NCI-H2196 (cell line): Measurements from ENCODE around the gene GALNT13.

Experiments used
- DNase-seq: peaks from one replicate; lab custom pipeline; 2025; ENCODE audit not compliant: unreplicated experiment; lab: John Stamatoyannopoulos, UW

Gene GALNT13

DNA sequence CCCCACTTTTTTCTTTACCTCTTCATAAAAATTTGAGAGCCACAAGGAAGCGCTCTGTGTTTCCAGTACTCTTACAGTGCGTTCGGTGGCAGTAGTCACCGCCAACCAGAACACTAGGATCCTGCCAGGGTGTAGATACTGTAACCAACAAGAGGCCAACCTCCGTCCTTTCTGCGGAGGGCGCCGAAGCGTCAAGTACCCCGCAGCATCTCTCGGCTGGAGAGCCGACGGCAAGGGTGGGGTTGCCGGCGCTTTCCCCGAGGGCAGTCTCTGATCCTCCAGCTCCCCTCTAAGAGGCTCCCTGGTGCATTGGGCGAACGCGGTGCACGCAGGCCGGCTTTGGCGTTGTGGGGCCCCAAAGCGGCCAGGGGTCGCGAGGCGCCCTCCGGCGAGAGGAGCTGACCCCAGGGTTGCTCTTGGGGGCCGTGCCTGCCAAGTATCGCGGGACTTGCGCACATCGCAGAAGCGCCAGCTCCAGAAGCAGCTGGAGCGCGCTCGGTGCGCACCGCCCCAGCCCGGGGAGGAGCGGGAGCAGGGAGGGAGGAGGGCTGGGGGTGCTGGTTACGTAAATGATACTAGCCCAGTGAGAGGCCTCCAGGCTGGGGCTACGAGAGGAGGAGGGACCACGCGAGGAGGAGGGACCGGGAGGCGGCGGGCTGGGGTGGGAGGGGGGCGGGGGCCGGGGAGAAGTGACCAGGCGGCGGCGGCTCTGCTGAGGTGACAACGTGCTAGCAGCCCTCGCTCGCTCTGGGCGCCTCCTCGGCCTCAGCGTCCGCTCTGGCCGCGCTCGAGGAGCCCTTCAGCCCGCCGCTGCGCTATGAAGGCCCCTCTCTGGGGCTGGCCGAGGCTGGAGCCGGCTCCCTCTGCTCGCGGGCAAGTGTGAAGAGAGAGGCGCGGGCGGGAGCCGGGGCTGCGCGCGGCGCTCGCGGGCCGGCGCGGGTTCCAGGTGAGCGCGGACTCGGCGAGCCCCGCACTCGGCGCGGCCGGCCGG, at the start of gene GALNT13:
GALNT13 (plus strand) TSS at position 692 of the 991 bp plus-strand sequence.
- DNase-seq, result no peak

- no peak for DNase-seq
These were observed 47.8 kb upstream of the GALNT13 start for GRCh38 chr2:153823880-153824279.

GRCh38 chr2:153828335-153828734, 43.4 kb upstream of the GALNT13 start:
- DNase-seq, result no peak

DNA sequence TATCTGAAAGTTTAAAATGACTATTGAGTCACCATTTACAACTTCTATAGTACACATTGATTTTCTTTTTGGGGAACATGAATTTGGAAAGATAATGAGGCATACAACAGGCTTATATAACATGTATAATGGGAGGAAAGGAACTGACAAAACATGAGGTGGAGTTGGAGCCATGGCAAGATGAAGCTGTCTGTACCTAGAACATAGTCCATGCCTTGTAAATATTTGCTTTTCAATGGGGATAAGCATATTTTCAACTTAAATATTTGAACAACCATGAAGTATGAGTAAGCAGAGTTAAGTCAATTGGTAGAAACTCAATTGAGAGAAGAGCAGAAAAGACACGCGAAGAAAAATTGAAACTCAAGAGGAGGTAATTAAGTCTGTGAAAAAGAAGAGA, 37.1 kb upstream of the GALNT13 start:
- DNase-seq, result no peak

DNA sequence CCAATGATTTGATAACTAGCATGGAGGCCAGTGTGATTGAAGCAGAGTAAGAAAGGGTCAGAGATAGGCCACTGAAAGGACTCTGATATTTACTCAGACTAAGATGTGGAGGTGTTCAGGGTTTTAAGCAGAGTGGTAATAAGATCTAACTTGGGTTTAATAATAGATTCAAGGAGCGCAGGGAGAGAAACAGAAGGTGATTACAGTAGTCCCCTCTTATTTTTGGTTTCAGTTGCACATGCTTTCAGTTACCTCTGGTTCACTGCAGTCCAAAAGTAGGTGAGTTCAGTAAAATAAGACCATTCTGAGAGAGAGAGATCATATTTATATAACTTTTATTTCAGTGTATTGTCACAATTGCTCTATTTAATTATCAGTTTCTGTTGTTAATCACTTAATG, 13.5 kb upstream of the GALNT13 start:
- DNase-seq, result no peak

- no peak for DNase-seq
These were observed 7.7 kb upstream of the GALNT13 start for GRCh38 chr2:153864022-153864421.

DNA sequence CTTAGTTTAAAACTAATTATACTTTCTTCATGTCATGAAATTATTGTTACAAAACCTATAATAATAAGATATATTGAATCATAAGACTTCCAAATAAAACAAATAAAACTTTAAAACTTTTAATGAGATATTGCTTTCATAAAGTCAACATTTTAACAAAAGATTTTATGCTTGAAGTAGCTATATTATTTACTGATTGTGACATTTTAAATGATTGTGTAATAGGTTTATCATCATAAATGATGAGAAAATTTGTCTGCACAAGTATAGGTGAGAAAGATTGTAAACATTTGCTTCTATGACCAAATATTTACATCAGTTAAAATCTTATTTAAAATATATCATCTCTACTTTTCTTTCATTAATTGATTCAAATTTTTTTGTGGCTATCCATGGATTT, 5.1 kb upstream of the GALNT13 start:
- no peak for DNase-seq

- no peak for DNase-seq
These were observed 1.4 kb upstream of the GALNT13 start for GRCh38 chr2:153870308-153870707.

GRCh38 chr2:153872311-153873051, 759 bp downstream of the GALNT13 start:
- DNase-seq, result no peak

DNA sequence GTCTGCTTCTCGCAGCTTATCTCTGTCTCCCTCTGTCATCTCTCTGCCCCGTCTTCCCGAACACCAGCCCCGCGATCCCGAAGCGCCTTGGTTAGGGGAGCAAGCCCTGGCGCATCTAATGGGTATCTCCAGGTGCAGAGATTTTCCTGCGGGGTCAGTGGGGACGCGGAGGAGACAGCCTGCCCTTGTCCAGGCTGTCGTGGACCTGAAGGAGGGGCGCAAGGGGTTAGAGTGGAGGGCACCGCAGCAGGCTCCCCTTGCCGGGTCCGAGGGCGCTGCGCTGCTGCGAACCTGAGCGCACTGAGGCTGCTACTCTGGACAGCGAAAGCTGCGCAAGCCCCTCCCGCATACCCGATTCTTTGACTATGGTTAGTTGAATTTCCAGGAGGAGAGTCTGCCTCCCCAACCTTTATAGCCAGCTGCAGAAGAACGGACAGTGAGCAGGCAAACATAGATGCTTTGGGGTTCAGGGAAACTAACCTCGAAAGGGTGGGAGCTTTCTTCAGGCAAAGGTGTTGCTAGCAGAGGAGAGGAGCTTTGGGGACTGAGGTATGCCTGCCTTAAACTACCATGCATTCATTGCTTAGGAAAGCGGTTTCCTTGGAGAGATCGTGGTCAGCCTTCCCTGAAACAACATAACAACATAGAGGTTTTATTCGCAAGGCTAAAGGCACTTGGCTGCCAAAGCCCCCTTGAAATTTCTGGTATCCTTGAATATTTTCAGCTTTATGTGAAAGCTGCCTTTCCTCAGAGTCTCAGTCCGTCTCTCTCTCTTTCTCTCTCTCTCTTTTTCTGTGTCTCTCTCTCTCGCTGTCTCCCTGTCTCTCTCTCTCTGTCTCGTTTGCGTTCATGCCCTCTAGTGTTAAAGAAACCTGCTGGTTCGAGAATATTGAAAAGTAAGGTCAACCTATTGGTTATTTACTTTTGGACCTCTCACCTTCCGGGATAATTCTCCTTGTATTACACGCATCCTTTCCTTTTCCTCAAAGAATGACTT, 1.6 kb downstream of the GALNT13 start:
- DNase-seq, result no peak

DNA sequence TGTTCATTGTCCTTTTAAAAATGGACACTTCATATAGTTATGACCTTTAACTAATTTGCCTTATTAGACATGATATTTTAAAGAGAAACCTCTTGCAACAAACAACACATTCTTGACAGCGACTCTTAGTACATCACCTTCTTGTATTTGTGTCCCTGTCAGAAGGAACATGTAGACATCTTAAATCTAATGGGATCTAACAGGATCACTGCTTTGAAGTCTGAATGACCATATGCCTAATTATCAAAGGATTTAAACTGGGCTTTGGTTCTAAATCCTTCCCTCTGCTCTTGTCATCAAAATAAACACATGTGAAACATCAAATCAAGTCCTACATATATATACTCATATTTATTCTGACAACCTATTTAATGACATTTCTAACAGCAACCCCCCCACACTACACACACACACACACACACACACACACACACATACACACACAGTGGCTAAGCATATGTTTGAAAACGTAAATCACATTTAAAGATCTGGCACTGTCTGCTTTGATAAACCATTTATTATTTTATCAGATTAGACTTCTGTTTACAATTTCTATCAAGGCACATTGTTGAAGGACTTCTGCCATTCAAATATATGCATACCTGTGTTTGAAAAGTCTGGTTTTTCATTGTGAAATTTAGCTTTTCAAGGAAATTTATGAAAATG, 4.2 kb downstream of the GALNT13 start:
- DNase-seq, result no peak

DNA sequence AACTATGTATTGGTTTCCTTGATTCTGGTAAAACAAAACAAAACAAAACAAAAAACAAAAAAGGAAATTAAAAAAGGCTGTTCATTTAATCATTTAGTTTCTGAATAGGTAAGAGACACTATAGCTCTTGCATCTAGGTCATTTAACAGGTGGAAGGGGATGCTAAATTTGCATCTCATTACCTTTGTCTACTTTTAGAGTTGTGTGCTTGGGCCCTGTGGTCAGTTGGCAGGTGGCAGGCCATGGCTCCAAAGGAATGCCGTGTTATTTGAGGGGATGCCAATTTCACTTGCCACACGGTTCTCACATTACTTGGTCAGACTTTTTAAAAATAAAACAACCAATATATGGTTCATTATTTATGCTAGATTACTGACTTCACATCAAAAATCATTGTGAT, 9.2 kb downstream of the GALNT13 start:
- no peak for DNase-seq

GRCh38 chr2:153886833-153887232, 15.1 kb downstream of the GALNT13 start:
- no peak for DNase-seq

- DNase-seq, result no peak
These were observed 18.9 kb downstream of the GALNT13 start for GRCh38 chr2:153890576-153890975.

DNA sequence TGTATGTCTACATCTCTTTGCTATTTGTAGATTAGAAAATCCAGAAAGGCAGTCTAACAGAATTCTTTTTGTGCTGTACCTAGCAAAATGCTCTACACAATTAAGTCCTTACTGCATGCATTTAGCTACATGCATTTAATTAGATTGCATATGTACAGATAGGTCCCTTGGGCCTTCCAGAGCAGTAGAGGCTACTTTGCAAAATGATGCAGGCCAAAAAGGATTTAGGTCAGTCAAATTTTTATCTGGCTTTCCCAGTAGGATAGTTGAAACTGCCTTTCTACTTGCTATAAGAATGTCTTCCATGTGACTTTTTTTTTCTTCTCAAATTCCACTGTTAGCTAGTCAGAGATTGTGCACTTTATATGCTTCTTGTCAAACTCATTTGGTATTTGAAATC, 19.3 kb downstream of the GALNT13 start:
- DNase-seq, result no peak

DNA sequence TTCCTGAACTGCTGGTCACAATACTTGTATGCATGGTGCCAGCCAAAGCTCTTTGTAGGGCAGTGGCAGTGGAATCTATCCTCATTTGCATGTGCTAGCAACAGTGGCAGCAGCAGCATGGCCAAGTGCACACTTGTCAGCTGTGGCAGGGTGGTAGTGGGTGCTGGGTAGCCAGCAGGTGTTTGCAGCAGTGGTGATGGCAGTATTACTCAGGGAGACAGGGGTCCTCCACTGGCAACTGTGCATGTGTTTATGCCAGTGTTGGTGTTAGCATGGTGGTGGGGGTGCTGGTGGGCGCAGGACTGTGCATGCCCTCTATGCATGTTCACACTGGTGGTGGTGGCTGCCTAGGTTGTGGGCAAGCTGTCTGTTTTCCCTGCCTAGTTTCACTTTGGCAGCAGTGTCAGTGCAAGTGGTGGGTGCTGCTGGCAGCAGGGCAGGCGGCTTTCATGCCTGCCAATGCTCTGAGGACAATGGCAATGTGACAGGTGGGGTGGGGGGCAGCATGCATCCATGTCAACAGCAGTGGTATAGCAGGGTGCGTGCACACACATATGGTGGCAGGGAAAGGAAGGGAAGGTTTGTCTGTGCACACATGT, 41.2 kb downstream of the GALNT13 start:
- DNase-seq, result no peak

DNA sequence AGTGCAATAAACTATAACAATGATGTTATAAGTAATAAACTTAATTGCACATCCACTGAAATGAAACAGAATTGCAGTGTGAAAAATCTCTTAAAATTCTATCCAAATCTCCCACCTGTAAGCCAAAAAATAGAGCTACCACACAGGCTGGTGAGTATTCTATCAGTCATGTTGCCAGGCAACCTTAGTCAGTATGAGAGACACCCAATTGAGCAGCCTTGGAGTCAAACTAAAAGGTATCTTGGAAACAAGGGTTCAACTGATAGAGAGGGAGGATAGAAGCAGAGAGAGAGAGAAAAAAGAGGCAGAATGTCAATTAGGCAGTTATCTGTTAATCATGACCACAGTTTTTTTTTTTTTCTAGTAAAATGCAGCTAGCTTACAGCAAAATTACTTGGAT, 45.8 kb downstream of the GALNT13 start:
- DNase-seq, result no peak

- no peak for DNase-seq
These were observed 63.8 kb downstream of the GALNT13 start for GRCh38 chr2:153935511-153935910.

GRCh38 chr2:153939124-153939796, 67.5 kb downstream of the GALNT13 start:
- no peak for DNase-seq
